ENCODE results near the gene SLC22A3.

Gene SLC22A3

DNA sequence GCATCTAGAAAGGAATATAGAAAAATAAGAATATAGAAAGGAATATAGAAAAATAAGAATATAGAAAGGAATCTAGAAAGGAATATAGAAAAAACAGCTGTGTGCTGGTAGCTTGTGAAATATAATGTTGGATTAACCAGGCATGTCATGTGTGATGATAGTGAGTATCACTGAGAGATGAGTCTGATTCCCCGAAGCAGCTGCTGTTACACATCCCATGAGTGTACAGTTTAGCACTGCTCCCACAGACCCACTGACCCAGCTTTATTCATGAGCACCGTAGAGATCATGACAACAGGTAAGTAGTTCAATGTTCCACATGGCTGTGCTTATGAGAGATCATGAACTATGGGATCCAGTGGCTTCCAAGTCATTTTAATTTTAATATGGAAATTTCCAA lies 64.8 kb downstream of the SLC22A3 start:
- DNase-seq (ENCODE audit: low read depth in 2 of 2) = no peak

DNA sequence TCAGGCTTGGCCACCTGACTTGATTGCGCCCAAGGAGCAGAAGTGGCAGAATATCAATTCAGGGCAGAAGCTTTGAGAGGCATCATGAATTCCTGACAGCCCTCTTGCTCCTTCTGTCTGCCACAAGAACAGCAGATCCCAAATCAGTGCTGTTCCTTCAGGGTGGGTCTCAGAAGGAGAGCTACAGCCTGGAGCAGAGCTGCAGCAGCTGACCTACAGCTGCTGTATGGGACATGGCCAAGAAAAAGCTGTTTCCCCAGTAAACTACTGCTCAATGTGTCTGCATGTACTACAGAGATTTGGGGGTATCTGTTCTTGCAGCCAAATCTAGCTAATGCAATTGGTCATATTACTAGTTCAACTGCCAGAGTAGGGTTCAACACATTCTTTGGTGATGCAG lies 69.0 kb downstream of the SLC22A3 start:
- no peak for DNase-seq (ENCODE audit: low read depth in 2 of 2)

DNA sequence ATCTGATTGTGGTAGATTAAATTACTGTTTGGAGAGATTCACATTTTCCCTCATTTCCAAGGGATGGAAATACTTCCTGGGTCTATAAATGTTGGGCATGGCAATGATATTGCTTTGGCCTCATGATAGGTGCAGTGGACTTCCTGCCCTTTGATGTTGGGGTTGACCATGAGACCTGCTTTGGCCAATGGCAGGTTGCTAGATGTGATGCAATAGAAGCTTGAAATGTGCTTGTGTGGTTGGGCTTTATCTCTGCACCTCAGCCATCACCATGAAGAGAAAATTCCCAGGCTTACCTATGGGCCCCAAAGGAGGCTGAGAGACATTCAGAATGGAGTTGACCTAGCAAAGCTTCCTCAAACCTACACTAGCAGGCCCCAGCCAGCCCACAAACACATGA lies 69.4 kb downstream of the SLC22A3 start:
- DNase-seq (ENCODE audit: low read depth in 2 of 2) = no peak

DNA sequence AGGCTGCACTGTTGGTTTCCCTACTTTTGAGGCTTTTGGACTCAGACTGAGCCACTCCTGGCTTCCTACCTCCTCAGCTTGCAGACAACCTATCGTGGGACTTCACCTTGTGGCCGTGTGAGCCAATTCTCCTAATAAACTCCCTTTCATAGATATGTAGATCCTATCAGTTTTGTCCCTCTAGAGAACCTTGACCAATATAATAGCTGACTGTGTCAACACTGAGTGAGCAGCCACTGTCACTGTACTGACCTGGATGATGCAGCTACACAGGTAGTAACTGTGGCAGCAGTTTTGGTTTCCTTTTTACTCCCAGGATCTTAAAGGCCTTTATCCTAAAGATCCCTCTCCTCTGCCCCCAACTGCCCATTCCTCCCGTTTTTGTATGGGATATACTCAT lies 70.2 kb downstream of the SLC22A3 start:
- no peak for DNase-seq (ENCODE audit: low read depth in 2 of 2)

GRCh38 chr6:160419488-160419887 lies 71.3 kb downstream of the SLC22A3 start:
- no peak for DNase-seq (ENCODE audit: low read depth in 2 of 2)

DNA sequence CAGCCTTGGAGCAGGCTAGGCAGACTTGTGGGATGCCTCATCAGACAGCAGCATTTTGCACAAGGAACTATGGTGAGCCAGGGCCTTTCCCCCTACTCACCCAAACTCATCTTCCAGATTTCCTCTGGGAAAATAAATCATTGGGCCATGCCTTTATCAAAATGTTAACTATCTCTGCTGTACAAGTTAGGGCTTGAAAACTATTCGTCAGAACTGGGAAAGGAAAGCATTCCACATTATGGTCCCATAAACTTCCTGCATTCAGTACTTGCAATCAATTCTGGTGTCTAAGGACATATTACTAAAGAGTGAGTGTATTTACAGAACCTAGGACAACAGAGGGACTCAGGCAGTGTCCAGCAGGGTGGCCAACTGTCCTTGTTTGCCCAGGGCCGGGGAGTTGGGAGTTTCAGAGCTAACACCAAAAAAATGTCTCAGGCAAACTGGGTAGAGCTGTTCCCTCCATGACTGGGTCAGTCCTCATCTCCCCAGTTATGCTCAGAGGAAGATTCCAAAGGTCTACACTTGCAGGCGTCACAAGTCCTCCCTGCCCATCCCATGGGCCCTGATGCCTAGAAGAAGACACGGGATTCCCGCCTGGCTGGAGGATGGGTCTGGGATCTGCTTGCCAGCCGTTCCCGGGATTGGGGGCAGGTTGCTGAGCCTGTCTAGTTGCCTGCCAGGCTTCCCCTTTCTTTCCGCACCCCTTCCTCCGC lies 72.2 kb downstream of the SLC22A3 start:
- DNase-seq (ENCODE audit: low read depth in 2 of 2) = no peak

GRCh38 chr6:160420969-160421556 lies 72.9 kb downstream of the SLC22A3 start:
- no peak for DNase-seq (ENCODE audit: low read depth in 2 of 2)

GRCh38 chr6:160421854-160422253 lies 73.7 kb downstream of the SLC22A3 start:
- DNase-seq (ENCODE audit: low read depth in 2 of 2) = no peak

DNA sequence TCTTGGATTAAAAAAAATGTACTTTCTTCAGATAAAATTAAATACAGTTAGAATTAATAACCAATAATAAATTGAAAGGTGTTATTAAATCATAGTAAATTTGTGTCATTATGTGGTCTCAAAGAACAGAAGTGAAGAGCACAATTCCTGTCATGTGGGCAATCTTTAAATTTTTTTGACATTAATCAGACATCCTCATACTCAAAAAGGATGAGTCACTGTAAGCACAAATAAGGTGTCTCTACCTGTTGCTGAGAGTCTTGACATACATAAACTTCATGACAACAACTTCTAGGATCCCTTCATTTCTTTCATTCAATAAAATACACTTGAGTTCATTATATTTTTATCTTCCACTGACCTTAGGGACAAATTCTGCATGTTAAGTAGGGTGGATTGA lies 76.1 kb downstream of the SLC22A3 start:
- no peak for DNase-seq (ENCODE audit: low read depth in 2 of 2)

DNA sequence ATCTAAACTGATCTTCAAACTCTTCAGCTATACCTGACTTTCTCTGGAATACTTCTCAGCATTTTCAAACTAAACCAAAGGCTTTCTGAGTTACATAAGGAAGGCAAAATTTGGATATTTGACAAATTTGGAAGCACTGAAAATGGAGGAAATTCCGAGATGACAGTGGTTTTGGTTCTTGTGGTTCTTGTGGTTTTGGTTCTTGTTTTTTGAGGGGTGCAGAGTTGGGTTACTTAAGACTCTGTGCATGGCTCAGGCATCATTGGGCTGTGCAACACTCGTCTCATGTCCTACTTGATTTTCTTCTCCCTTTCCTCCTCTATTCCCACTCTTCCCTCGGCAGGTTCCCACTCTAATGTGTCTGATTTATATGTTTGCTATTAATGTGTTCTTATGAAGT lies 78.0 kb downstream of the SLC22A3 start:
- DNase-seq (ENCODE audit: low read depth in 2 of 2) = no peak

DNA sequence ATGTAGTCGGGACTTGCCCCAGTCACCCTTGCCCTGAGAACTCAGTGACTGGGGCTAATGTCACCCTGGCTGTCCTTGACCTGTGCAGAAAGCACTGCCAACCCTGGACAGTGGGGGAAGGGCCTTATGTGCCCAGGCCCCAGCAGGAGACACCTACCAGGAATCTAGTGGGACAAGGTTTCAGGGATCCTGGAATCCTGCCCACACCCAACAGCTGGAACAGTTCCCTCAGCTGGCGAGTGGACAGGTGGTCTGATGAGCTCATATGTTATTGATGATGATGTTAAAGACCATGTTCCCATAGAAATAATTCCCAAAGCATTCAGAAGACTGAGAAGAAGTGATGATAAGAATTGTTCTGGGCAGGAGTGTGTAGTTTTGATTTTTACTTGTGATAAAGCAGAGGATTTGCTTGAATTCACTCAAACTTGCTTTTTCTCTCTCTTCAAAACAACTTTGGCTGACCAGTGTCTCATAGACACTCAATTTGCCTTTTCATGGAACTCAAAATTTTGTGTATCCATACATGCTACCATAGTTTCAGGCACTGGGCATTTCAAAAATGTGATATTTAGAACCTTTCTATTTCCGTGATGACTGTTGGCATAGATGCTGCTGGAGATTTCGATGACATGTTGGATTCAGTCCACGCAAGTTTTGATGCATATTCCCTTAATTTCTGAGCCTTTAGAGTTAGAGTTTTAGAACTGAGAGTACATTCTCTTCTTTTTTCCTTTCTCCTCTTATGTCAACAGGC lies 79.3 kb downstream of the SLC22A3 start:
- no peak for DNase-seq (ENCODE audit: low read depth in 2 of 2)

DNA sequence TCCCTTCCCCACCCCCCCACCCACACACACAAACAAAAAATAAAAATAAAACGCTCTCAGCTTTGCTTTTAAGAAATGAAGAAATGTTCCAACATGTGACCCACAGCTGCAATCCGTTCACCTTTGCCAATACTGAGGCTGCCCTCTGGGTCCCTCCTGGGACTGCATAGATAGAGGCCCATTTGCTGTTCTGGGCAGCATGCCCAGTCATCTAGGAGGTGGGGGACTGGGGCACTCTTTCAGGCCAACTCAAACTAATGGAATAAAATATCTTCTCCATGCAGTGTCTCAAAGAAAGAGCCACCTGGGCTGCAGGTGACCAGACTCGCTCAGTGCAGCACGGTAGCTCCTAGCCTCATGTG lies 79.9 kb downstream of the SLC22A3 start:
- no peak for DNase-seq (ENCODE audit: low read depth in 2 of 2)

GRCh38 chr6:160428818-160429619 lies 80.8 kb downstream of the SLC22A3 start:
- DNase-seq (ENCODE audit: low read depth in 2 of 2) = no peak

GRCh38 chr6:160429620-160429895 lies 81.4 kb downstream of the SLC22A3 start:
- no peak for DNase-seq (ENCODE audit: low read depth in 2 of 2)

- DNase-seq (ENCODE audit: low read depth in 2 of 2) = no peak
Observed at GRCh38 chr6:160430203-160430602, 82.0 kb downstream of the SLC22A3 start.

DNA sequence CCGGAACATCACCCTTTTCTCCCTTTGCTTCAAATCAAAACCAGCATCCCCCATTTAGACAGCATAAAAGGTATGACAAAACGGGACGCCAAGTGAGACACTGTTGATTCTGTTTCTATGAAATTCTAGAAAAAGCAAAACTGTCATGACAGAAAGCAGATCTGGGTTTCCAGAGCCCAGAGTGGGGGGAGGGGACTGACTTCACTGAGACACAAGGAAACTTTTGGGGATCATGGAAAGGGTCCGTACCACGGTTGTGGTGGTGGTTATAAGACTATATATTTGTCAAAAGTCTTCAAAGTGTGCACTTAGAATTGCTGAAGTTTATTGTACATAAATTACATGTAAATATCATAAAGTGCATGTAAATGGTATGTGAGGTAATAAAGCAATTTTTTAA lies 82.6 kb downstream of the SLC22A3 start:
- no peak for DNase-seq (ENCODE audit: low read depth in 2 of 2)

- DNase-seq (ENCODE audit: low read depth in 2 of 2) = no peak
Observed at GRCh38 chr6:160431226-160431625, 83.0 kb downstream of the SLC22A3 start.

GRCh38 chr6:160431791-160432404 lies 83.7 kb downstream of the SLC22A3 start:
- DNase-seq (ENCODE audit: low read depth in 2 of 2) = no peak

DNA sequence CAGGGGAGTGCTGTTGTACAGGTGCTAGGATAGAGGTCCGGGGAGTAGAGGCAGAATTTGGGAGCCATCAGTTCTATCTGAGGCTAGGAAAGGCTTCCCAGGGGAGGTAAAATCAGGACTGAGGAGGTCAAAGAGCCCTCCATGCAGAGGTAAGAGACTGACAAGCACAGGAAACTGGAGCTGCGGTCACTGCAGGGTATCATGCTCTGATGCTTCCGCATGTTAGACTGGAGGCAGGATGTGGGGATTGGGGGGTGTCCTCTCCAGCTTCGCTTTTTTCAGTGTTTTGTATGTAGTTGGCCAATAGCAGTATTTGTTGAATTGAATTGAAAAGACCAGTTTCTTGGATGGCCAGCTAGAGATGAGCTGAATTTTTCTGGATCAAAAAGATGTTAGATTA lies 87.8 kb downstream of the SLC22A3 start:
- DNase-seq (ENCODE audit: low read depth in 2 of 2) = no peak

- DNase-seq (ENCODE audit: low read depth in 2 of 2) = no peak
Observed at GRCh38 chr6:160437154-160437553, 89.0 kb downstream of the SLC22A3 start.

GRCh38 chr6:160437775-160438174 lies 89.6 kb downstream of the SLC22A3 start:
- no peak for DNase-seq (ENCODE audit: low read depth in 2 of 2)

GRCh38 chr6:160438481-160438880 lies 90.3 kb downstream of the SLC22A3 start:
- no peak for DNase-seq (ENCODE audit: low read depth in 2 of 2)

Data from stimulated activated CD8-positive, alpha-beta memory T cell treated with anti-CD3 and anti-CD28 coated beads, Interleukin-7, amount 100 ng/mL, for 4 hours (primary cell).